Smooth muscle cell (in vitro differentiated cells): Measurements from ENCODE around the gene TK2. TPM values are rescaled to one million over a fixed set of nuclear protein-coding genes. Genes with fewer than 3 reads are reported as not detected.

ENCODE experiments used
- DNase-seq: peaks from one replicate; lab custom pipeline; 2025; ENCODE audit not compliant: unreplicated experiment; lab: John Stamatoyannopoulos, UW
- H2AFZ ChIP-seq: fragments of 200-600 bp; sonication (generic); 2 replicates; pipeline ENCODE4 v1.6.0; 2016; ENCODE audit warnings: antibody characterized with exemption, low read depth, mild to moderate bottlenecking
- H3F3A ChIP-seq: fragments of 200-600 bp; sonication (generic); 2 replicates; pipeline ENCODE4 v1.6.0; 2017; ENCODE audit warnings: antibody characterized with exemption, low read depth
- H3K27ac ChIP-seq: fragments of 200-600 bp; sonication (generic); 2 replicates; pipeline ENCODE4 v1.5.1; 2016; ENCODE audit warnings: low read depth, mild to moderate bottlenecking
- H3K27me3 ChIP-seq: fragments of 200-600 bp; sonication (generic); 2 replicates; pipeline ENCODE4 v1.6.1; 2016; ENCODE audit warnings: low read depth, mild to moderate bottlenecking
- H3K36me3 ChIP-seq: fragments of 200-600 bp; sonication (generic); 2 replicates; pipeline ENCODE4 v1.5.1; 2016; ENCODE audit warnings: low read depth
- H3K4me1 ChIP-seq: fragments of 200-600 bp; sonication (generic); 2 replicates; pipeline ENCODE4 v1.5.1; 2016; ENCODE audit warnings: low read depth
- H3K4me2 ChIP-seq: fragments of 200-600 bp; sonication (generic); 2 replicates; pipeline ENCODE4 v1.6.0; 2016; ENCODE audit warnings: mild to moderate bottlenecking
- H3K4me3 ChIP-seq: fragments of 200-600 bp; sonication (generic); 2 replicates; pipeline ENCODE4 v1.5.1; 2016; ENCODE audit warnings: mild to moderate bottlenecking
- H3K79me2 ChIP-seq: fragments of 200-600 bp; sonication (generic); 2 replicates; pipeline ENCODE4 v1.6.0; 2016; ENCODE audit warnings: low read depth, mild to moderate bottlenecking
- H3K9ac ChIP-seq: fragments of 200-600 bp; sonication (generic); 2 replicates; pipeline ENCODE4 v1.6.0; 2016; ENCODE audit warnings: low read depth
- H3K9me3 ChIP-seq: fragments of 200-600 bp; sonication (generic); replicated peaks from 2 replicates; pipeline ENCODE4 v1.5.1; 2016; ENCODE audit warnings: low read depth
- H4K20me1 ChIP-seq: fragments of 200-600 bp; sonication (generic); 2 replicates; pipeline ENCODE4 v1.6.0; 2016; ENCODE audit warnings: low read depth
- WGBS: methylation state at CpG from one replicate; pipeline ENCODE4 v1.1.7; 2016; ENCODE audit warnings: low lambda C conversion rate; 5-methylcytosine and 5-hydroxymethylcytosine counted together
- polyA plus RNA-seq: library from polyadenylated mRNA; unstranded; fragments of >200 nt; fragmentation: Nextera tagmentation; extraction: Ambion mirVana; gene quantifications from 2 replicates; pipeline ENCODE4 v1.2.1, GENCODE V29; 2016
- total RNA-seq: library from RNA; depleted of rRNA; stranded (reverse); fragments of >200 nt; gene quantifications from 2 replicates; pipeline ENCODE4 v1.2.3, GENCODE V29; 2014
- TF ChIP-seq, protein P1 (sequence below): fragments of 200-600 bp; sonication (generic); IDR thresholded peaks from 2 replicates; pipeline ENCODE4 v1.5.1; 2017; ENCODE audit warnings: borderline replicate concordance, mild to moderate bottlenecking, antibody characterized with exemption; ENCODE audit not compliant: insufficient read depth, poor library complexity, severe bottlenecking

Gene TK2
- total and polyA plus RNA-seq, 2 experiments from 2014 or later = 7.3 to 9.7 TPM

GRCh38 chr16:66574531-66574930, 24.6 kb upstream of the TK2 start:
- H4K20me1 ChIP-seq = no peaks in the 10 kb centered on the region
- no peak overlapping the region for H3K4me3 ChIP-seq
- peaks cover 10% of the 10 kb centered on the region for H3F3A ChIP-seq
- H3K36me3 ChIP-seq = no peaks in the 10 kb centered on the region
- H3K79me2 ChIP-seq = no peaks in the 10 kb centered on the region
- no peak overlapping the region for H2AFZ ChIP-seq
- no peak overlapping the region for H3K9ac ChIP-seq
- H3K9me3 ChIP-seq = no peaks in the 10 kb centered on the region
- no peak overlapping the region for H3K4me2 ChIP-seq
- TF ChIP-seq, protein P1, sequence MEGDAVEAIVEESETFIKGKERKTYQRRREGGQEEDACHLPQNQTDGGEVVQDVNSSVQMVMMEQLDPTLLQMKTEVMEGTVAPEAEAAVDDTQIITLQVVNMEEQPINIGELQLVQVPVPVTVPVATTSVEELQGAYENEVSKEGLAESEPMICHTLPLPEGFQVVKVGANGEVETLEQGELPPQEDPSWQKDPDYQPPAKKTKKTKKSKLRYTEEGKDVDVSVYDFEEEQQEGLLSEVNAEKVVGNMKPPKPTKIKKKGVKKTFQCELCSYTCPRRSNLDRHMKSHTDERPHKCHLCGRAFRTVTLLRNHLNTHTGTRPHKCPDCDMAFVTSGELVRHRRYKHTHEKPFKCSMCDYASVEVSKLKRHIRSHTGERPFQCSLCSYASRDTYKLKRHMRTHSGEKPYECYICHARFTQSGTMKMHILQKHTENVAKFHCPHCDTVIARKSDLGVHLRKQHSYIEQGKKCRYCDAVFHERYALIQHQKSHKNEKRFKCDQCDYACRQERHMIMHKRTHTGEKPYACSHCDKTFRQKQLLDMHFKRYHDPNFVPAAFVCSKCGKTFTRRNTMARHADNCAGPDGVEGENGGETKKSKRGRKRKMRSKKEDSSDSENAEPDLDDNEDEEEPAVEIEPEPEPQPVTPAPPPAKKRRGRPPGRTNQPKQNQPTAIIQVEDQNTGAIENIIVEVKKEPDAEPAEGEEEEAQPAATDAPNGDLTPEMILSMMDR = no peak
- peaks cover 34% of the 10 kb centered on the region for H3K27me3 ChIP-seq
- DNase-seq = no peak
- no peak overlapping the region for H3K27ac ChIP-seq
- WGBS = 78% methylated on average over 3 of the region's 3 CpGs
- H3K4me1 ChIP-seq = peaks cover 2% of the 10 kb centered on the region

DNA sequence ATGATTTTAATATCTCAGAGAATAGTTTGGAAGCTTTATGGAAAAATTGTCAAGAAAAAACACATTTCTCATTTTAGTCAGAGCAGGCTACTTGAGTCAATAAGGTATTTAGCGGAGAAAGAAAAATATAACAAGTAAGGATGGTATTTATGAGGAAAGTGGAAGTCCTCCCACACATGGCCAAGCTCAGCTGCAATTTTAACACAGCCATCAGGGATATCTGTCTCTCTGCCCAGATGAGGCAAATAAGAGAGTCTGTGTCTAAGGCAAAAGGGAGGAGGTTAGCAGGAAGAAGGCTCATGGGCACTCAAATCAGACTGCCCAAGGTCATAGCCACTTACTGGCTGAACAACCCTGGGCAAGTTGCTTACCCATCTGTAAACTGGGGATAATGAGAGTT, 24.2 kb upstream of the TK2 start:
- TF ChIP-seq, protein P1 = no peak
- WGBS = 28% methylated on average over 1 of the region's 1 CpG

DNA sequence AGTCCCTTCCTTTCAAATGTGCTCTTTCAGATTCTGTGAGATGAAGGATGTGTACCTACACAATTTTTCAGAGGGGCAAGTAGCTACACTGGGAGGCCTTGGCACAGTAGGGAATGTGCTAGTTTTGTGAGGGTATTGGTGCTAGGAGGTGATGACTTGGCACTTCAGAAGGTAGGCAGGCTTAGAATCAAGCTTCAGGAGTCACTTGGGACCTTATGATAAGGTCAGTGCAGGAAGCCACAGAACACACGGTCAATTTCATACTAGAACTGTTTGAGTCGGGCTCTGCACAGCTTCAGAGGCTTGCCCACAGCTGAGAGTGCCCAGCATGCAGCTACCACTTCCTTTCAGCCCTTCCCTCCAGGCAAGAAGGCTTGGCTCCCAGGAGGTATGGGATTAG, 22.4 kb upstream of the TK2 start:
- 82% methylated on average over 2 of the region's 2 CpGs for WGBS
- H3F3A ChIP-seq = peaks cover 15% of the 10 kb centered on the region
- peaks cover 12% of the 10 kb centered on the region for H3K27me3 ChIP-seq
- H3K9ac ChIP-seq = no peak overlapping the region
- H3K4me1 ChIP-seq = peaks cover 11% of the 10 kb centered on the region
- H2AFZ ChIP-seq = no peak overlapping the region
- no peaks in the 10 kb centered on the region for H3K36me3 ChIP-seq
- TF ChIP-seq, protein P1 = no peak
- no peak overlapping the region for H3K4me2 ChIP-seq
- no peak overlapping the region for H3K27ac ChIP-seq
- no peak for DNase-seq
- no peaks in the 10 kb centered on the region for H4K20me1 ChIP-seq
- no peaks in the 10 kb centered on the region for H3K9me3 ChIP-seq
- no peak overlapping the region for H3K4me3 ChIP-seq
- H3K79me2 ChIP-seq = no peaks in the 10 kb centered on the region

More for the DNA sequence above, 24.2 kb upstream of the TK2 start:
- Histone ChIP-seq H3K9me3 (no peaks in the 10 kb centered on the region), H4K20me1 (no peaks in the 10 kb centered on the region), H3K36me3 (no peaks in the 10 kb centered on the region), H2AFZ (no peak overlapping the region), H3K4me1 (peaks cover 7% of the 10 kb centered on the region), H3K27me3 (peaks cover 29% of the 10 kb centered on the region), H3K79me2 (no peaks in the 10 kb centered on the region), H3F3A (peaks cover 15% of the 10 kb centered on the region), H3K4me2 (no peak overlapping the region), H3K27ac (no peak overlapping the region), H3K4me3 (no peak overlapping the region), H3K9ac (no peak overlapping the region)
- no peak for DNase-seq

- Histone ChIP-seq H3K36me3 (no peaks in the 10 kb centered on the region), H3K79me2 (no peaks in the 10 kb centered on the region), H3F3A (peaks cover 15% of the 10 kb centered on the region), H3K27me3 (no peaks in the 10 kb centered on the region), H4K20me1 (no peaks in the 10 kb centered on the region), H3K4me2 (peak overlapping the region; percentile 59), H3K4me1 (peaks cover 11% of the 10 kb centered on the region), H3K9me3 (no peaks in the 10 kb centered on the region), H3K9ac (no peak overlapping the region), H3K27ac (peak overlapping the region; percentile 79), H3K4me3 (no peak overlapping the region), H2AFZ (no peak overlapping the region)
- TF ChIP-seq, protein P1 = no peak
- DNase-seq = no peak
- 15% methylated on average over 3 of the region's 3 CpGs for WGBS
These were observed 20.0 kb upstream of the TK2 start for GRCh38 chr16:66569827-66570405.
